SH-SY5Y (cell line): ENCODE data around the gene RNF43.

Experiments used
- GATA2 ChIP-seq: IDR thresholded peaks from 2 replicates; pipeline ENCODE4 v1.6.1; 2011; ENCODE audit warnings: mild to moderate bottlenecking, low read depth, low read length
- GATA3 ChIP-seq: IDR thresholded peaks from 2 replicates; pipeline ENCODE4 v1.6.1; 2011; ENCODE audit warnings: low read depth, mild to moderate bottlenecking, low read length, moderate library complexity

GRCh38 chr17:58399974-58400373 is 17.4 kb downstream of the RNF43 start:
- no peak for TF ChIP-seq GATA3
- TF ChIP-seq GATA2, result no peak
